ENCODE measurements around the gene CNIH1.
"Not testable (repeated sequence)": the region's sequence is repeated elsewhere in the genome, so short reads cannot be mapped to it uniquely, and the experiment has no call there.

CNIH1 gene

DNA sequence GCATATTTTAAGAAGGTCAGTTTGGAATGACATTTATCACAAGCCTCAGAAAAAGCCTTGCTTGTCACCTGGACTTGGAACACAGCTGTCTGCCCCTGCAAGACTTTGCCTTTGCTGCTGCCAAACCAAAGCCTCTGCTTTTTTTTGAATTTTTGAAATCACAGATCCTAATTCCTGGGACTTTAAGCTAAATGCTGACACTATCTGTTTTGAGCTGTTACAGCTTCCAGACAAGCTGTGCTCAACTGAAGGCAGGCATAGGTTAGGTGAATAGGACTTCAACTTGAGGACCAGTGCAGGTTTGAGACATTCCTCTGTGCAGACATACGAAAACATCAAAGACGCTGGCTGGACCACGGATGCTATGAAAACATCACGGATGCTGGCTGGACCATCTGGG lies 55.6 kb downstream of the CNIH1 start:
- in situ Hi-C loops (cut with MboI; ENCODE audit: low sequenced_read_pairs), result no loop called here

DNA sequence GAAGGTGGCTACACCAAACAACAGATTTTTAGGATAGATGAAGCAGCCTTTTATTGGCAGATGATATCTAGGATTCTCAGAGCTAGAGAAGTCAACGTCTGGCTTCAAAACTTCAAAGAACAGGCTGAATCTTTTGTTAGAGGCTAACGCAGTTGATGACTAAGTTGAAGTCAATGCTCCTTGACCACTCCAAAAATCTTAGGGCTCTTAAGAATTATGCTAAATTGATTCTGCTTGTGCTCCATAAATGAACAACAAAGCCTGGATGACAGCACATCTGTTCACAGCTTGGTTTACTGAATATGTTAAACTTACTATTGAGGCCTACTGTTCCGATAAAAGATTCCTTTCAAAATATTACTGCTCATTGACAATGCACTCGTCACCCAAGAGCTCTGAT lies 57.3 kb downstream of the CNIH1 start:
- in situ Hi-C loops (cut with MboI; ENCODE audit: low sequenced_read_pairs), result no loop called here

DNA sequence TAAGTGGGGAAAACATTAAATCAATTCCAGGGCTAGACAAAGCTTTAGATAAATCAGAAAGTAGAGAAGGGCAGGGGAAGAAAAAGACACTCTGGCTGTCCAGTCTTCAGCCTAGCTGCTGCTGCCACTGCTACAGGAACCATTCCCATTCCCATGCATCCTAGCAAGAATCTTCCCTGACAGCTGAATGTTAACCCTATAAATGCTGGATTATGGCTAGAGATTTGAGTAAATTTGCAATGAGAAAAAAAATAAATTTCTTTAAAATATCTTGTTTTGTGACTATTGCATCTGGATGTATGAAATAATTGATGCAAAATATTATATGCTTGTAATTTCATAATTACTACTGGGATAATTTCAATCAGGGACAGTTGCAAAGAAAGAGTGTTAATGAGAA lies 59.4 kb downstream of the CNIH1 start:
- in situ Hi-C loops (cut with MboI; ENCODE audit: low sequenced_read_pairs), result no loop called here

- in situ Hi-C loops (cut with MboI; ENCODE audit: low sequenced_read_pairs), result not testable (repeated sequence)
Observed at GRCh38 chr14:54380558-54380957, 60.6 kb downstream of the CNIH1 start.

- in situ Hi-C loops (cut with MboI; ENCODE audit: low sequenced_read_pairs), result not testable (repeated sequence)
Observed at GRCh38 chr14:54378893-54379292, 62.3 kb downstream of the CNIH1 start.

GRCh38 chr14:54377501-54377900 lies 63.7 kb downstream of the CNIH1 start:
- in situ Hi-C loops (cut with MboI; ENCODE audit: low sequenced_read_pairs), result no loop called here

DNA sequence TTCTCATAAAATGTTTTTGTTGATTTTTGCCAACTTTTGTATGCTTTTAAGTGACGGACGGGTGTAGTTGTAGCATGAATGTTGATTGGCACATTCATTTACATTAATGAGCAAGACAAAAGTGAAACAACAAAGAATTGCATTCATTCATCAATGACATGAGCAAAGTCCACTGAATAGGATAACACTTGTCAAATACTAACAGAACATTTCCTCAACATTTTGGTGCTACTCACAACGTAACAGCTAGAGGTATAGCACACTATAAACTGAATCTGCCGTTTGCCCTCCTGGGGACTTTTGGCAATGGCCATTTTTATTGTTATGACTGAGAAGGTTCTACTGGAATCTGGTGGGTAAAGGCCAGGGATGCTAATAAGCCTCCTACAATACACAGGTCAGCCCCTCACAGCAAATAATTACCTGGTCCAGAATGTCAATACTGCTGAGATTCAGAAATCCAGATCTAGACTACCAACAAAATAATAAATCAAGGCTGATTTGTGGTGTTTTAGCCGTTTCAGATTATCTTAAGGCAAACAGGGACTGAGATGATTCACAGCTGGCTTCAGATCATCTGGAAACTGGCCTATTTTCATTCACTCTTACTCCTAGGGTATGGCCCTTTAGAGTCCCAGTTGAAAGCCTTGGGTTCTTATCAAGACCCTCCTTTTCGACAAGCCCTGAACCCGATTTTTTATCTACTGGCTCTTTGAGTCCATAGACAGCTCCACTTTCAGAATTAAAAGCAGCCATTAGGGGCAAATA lies 66.9 kb downstream of the CNIH1 start:
- in situ Hi-C loops (cut with MboI; ENCODE audit: low sequenced_read_pairs), result no loop called here

Data from HL-60/S4 treated with retinoic acid at 250 ng/mL for 4 days and 3 days (cell line).